ENCODE results near the gene KCNMB4.

DNA sequence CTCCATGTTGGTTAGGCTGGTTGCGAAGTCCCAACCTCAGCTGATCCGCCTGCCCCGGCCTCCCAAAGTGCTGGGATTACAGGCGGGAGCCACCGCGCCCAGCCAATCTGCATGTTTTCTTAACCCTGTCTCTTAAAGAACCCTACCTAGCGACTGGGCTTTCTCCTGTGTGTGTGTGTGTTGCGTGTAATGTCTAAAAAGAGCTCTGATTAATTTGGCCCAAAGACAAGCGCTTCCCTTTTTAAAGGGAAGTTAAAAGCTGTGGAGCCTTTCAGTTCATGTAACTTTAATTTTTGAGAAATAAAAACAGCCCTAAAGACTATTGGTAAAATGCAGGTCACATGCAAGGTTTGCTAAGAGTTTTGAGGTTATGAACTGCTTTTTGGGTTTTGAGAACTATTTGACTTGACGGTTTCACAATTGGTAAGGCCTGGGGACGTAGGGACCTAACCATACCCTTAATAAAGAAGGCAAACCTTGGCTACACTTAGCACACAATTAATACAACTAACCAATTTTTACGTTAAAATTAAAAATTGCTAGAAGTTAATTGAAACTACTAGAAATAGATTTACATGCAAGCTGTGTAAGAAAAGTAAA, 103.2 kb downstream of the KCNMB4 start:
- TF ChIP-seq, protein P1, sequence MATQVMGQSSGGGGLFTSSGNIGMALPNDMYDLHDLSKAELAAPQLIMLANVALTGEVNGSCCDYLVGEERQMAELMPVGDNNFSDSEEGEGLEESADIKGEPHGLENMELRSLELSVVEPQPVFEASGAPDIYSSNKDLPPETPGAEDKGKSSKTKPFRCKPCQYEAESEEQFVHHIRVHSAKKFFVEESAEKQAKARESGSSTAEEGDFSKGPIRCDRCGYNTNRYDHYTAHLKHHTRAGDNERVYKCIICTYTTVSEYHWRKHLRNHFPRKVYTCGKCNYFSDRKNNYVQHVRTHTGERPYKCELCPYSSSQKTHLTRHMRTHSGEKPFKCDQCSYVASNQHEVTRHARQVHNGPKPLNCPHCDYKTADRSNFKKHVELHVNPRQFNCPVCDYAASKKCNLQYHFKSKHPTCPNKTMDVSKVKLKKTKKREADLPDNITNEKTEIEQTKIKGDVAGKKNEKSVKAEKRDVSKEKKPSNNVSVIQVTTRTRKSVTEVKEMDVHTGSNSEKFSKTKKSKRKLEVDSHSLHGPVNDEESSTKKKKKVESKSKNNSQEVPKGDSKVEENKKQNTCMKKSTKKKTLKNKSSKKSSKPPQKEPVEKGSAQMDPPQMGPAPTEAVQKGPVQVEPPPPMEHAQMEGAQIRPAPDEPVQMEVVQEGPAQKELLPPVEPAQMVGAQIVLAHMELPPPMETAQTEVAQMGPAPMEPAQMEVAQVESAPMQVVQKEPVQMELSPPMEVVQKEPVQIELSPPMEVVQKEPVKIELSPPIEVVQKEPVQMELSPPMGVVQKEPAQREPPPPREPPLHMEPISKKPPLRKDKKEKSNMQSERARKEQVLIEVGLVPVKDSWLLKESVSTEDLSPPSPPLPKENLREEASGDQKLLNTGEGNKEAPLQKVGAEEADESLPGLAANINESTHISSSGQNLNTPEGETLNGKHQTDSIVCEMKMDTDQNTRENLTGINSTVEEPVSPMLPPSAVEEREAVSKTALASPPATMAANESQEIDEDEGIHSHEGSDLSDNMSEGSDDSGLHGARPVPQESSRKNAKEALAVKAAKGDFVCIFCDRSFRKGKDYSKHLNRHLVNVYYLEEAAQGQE (IDR thresholded peaks at IDR 0.05; ENCODE audit: insufficient read depth in 1 of 2, low read depth in 2 of 2, low read length in 2 of 2): no peak
- TF ChIP-seq POLR2AphosphoS5 (IDR thresholded peaks at IDR 0.05; ENCODE audit: low read depth, low read length): no peak

Measured in PFSK-1 (cell line).